ENCODE data around the gene CTSH. TPM values are rescaled to one million over a fixed set of nuclear protein-coding genes. Genes with fewer than 3 reads are reported as not detected.
"Not testable (repeated sequence)": the region's sequence is repeated elsewhere in the genome, so short reads cannot be mapped to it uniquely, and the experiment has no call there.

CTSH gene
- total and polyA plus RNA-seq, 2 donors from 2014 or later: 201 to 1,628 TPM

GRCh38 chr15:78873793-78874765 is 70.8 kb downstream of the CTSH start:
- Histone ChIP-seq H3K4me3 (ENCODE audit: low read length in 3 of 3) (peak overlapping the region; percentile 97 to 99 (median 98)), H3K27ac (ENCODE audit: low read depth in 2 of 2, low read length in 2 of 2) (peak overlapping the region; percentile 98 to 100), H3K36me3 (ENCODE audit: control insufficient read depth in 2 of 3, insufficient read depth in 3 of 3, low read length in 3 of 3) (no peaks in the 10 kb centered on the region), H3K27me3 (ENCODE audit: control insufficient read depth, insufficient read depth, low read length) (no peaks in the 10 kb centered on the region), H3K4me1 (ENCODE audit: control insufficient read depth in 2 of 3, insufficient read depth in 2 of 3, low read depth in 1 of 3, low read length in 3 of 3) (peaks cover 4 to 18% (median 12%) of the 10 kb centered on the region in 3 donors), H3K9ac (ENCODE audit: low read length in 3 of 3) (peak overlapping the region; percentile 94 to 98 (median 96)), H3K9me3 (ENCODE audit: control insufficient read depth in 2 of 3, insufficient read depth in 1 of 3, low read length in 3 of 3) (no peaks in the 10 kb centered on the region)
- no peak for FAIRE-seq
- peak in 3 of 5 donors; percentile 36 to 72 (median 66) for DNase-seq
- intact Hi-C loops (cut with DNase I): no loop called here
- TF ChIP-seq CTCF (IDR thresholded peaks at IDR 0.05; ENCODE audit: borderline replicate concordance, extremely low read depth, insufficient read depth): no peak

- FAIRE-seq (no peak), DNase-seq (peak; percentile 93 to 96 (median 95))
- H3K27ac ChIP-seq (ENCODE audit: low read depth in 2 of 2, low read length in 2 of 2): peak overlapping the region; percentile 98 to 100
- peak; percentile 23 for TF ChIP-seq CTCF (IDR thresholded peaks at IDR 0.05; ENCODE audit: borderline replicate concordance, extremely low read depth, insufficient read depth)
- intact Hi-C loops (cut with DNase I): no loop called here
- no peaks in the 10 kb centered on the region for H3K27me3 ChIP-seq (ENCODE audit: control insufficient read depth, insufficient read depth, low read length)
- H3K9me3 ChIP-seq (ENCODE audit: control insufficient read depth in 2 of 3, insufficient read depth in 1 of 3, low read length in 3 of 3): no peaks in the 10 kb centered on the region
- no peaks in the 10 kb centered on the region for H3K36me3 ChIP-seq (ENCODE audit: control insufficient read depth in 2 of 3, insufficient read depth in 3 of 3, low read length in 3 of 3)
- peaks cover 4 to 14% (median 12%) of the 10 kb centered on the region in 3 donors for H3K4me1 ChIP-seq (ENCODE audit: control insufficient read depth in 2 of 3, insufficient read depth in 2 of 3, low read depth in 1 of 3, low read length in 3 of 3)
- H3K9ac ChIP-seq (ENCODE audit: low read length in 3 of 3): peak overlapping the region; percentile 96 to 100 (median 98)
- H3K4me3 ChIP-seq (ENCODE audit: low read length in 3 of 3): peak overlapping the region; percentile 97 to 99 (median 98)
Measured at GRCh38 chr15:78872972-78873792, 71.7 kb downstream of the CTSH start.

DNA sequence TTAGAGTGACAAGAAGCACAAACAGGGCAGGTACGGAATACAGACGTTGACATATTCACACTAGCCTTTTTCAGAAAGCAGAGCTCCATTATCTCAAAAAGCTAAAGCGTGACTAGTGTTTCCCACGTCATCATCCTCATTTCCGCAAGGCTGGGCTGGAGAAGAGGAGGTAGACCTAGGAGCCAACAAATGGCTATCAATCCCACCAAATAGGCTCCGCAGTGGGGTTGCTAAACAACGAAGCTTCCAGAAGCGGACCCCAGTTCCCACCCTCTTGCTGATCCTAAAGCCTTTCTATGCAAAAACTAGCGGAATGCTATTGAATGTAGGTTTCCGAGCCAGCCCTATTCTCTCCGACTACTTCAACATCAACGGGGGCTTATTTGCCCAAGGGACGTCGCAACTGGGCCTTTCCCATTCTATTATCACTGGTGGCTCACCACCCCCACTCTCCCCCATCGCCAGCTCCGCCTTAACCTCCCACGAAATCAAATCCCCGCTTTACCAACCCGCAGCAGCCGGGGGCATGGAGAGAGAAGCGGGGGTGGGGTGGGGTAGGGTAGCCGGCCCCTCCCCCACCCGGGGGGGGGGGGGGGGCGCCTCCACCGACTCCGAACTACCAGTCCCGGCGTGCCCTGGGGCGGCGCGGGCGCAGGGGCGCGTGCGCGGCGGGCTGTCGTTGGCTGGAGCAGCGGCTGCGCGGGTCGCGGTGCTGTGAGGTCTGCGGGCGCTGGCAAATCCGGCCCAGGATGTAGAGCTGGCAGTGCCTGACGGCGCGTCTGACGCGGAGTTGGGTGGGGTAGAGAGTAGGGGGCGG is 72.5 kb downstream of the CTSH start, which contains the start of gene MORF4L1:
TSS of gene MORF4L1 (plus strand) at position 736 of the 817 bp plus-strand sequence. CDS start 128 bp downstream, outside the sequence.
- FAIRE-seq (no peak), DNase-seq (peak; percentile 99 to 100 (median 99))
- Histone ChIP-seq H3K4me3 (ENCODE audit: low read length in 3 of 3) (peak within 1 kb of the TSS; percentile 97 to 99 (median 98)), H3K27me3 (ENCODE audit: control insufficient read depth, insufficient read depth, low read length) (no peaks in the 10 kb centered on the region), H3K9ac (ENCODE audit: low read length in 3 of 3) (peak within 1 kb of the TSS; percentile 96 to 100 (median 98)), H3K36me3 (ENCODE audit: control insufficient read depth in 2 of 3, insufficient read depth in 3 of 3, low read length in 3 of 3) (no peaks in the 10 kb centered on the region), H3K4me1 (ENCODE audit: control insufficient read depth in 2 of 3, insufficient read depth in 2 of 3, low read depth in 1 of 3, low read length in 3 of 3) (peaks cover 2 to 7% (median 7%) of the 10 kb centered on the region in 3 donors), H3K27ac (ENCODE audit: low read depth in 2 of 2, low read length in 2 of 2) (peak within 1 kb of the TSS; percentile 98 to 100), H3K9me3 (ENCODE audit: control insufficient read depth in 2 of 3, insufficient read depth in 1 of 3, low read length in 3 of 3) (no peaks in the 10 kb centered on the region)
- intact Hi-C loops (cut with DNase I): no loop called here
- TF ChIP-seq CTCF (IDR thresholded peaks at IDR 0.05; ENCODE audit: borderline replicate concordance, extremely low read depth, insufficient read depth): no peak

- H3K27ac ChIP-seq (ENCODE audit: low read depth in 2 of 2, low read length in 2 of 2); H3K9me3 ChIP-seq (ENCODE audit: control insufficient read depth in 2 of 3, insufficient read depth in 1 of 3, low read length in 3 of 3); H3K27me3 ChIP-seq (ENCODE audit: control insufficient read depth, insufficient read depth, low read length); intact Hi-C loops (cut with DNase I); FAIRE-seq; DNase-seq; H3K4me1 ChIP-seq (ENCODE audit: control insufficient read depth in 2 of 3, insufficient read depth in 2 of 3, low read depth in 1 of 3, low read length in 3 of 3); H3K36me3 ChIP-seq (ENCODE audit: control insufficient read depth in 2 of 3, insufficient read depth in 3 of 3, low read length in 3 of 3): not testable (repeated sequence)
- Histone ChIP-seq H3K4me3 (ENCODE audit: low read length in 3 of 3) (peak overlapping the region in 2 of 3 donors; percentile 87 to 98), H3K9ac (ENCODE audit: low read length in 3 of 3) (peak overlapping the region in 1 of 3 donors; percentile 64)
Measured at GRCh38 chr15:78871483-78872127, 73.2 kb downstream of the CTSH start.
